Stimulated activated CD8-positive, alpha-beta memory T cell treated with anti-CD3 and anti-CD28 coated beads, Interleukin-7, amount 100 ng/mL, for 4 hours (primary cell): ENCODE data around the gene C13orf46.

Experiments used
- DNase-seq, 2 donors: peaks; one replicate each; pipeline ENCODE4 v3.0.0-alpha.2; 2020; ENCODE audit warnings: low read depth in 2 of 2

C13orf46 gene

DNA sequence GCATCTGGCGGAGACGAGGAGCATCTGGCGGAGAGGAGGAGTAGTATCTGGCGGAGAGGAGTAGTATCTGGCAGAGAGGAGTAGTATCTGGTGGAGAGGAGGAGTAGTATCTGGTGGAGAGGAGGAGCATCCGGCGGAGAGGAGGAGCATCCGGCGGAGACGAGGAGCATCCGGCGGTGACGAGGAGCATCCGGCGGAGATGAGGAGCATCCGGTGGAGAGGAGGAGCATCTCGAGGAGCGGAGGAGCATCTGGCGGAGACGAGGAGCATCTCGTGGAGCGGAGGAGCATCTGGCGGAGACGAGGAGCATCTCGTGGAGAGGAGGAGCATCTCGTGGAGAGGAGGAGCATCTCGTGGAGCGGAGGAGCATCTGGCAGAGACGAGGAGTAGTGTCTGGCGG, 18.6 kb downstream of the C13orf46 start:
- DNase-seq = no peak

DNA sequence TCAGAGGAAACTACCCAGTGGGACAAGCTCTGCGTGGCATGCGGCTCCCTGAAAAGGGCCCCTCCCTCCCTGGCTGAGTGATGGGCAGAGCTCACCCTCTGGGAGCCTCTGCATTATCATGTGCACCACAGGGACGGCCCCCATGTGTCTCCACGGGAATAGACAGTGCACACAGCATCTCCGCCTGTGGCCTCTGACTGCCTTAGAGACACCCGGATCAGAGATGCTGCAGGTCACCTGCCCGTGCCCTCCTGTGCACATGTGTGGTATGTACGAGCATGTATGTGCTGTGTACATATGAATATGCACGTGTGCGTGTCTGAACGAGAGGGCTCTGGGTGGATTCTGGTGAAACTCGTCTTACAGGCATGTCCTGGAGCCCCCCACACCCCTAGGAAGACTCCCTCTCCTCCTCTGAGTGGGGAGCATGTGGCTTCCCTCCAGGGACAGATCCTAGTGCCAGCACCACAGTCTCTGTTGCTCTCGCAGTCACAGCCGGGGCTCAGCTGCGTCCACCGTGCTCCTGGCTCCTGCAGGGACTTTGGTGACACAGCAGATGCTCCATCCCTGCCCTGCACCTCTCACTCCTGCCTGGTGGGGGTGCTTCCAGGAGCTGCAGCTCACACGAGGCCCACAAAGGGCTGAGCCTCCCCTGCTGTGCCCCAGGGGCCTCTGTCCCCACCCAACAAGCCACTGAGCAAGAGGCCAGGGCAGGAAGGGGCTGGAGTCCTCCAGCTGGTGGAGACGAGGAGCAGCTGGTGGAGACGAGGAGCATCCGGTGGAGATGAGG, 19.6 kb downstream of the C13orf46 start:
- no peak for DNase-seq

DNA sequence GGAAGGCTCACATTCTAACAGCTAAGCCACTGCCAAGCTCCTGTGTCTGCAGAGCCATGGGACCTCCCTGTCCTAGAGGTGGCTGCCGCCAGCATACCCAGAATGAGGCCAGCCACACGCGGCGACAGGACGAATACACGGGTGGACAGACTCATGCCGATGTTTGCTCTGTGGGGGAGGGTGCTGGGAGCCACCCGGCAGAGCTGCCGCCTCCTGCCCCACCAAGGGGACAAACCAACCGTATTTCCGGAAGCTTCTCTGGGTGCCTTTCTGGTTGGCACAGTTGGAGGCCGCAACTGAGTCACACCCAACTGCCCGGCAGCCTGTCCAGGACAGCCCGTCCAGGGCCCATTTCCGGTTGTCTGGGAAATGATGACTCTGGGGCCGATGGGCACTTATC, 20.3 kb downstream of the C13orf46 start:
- no peak for DNase-seq

DNA sequence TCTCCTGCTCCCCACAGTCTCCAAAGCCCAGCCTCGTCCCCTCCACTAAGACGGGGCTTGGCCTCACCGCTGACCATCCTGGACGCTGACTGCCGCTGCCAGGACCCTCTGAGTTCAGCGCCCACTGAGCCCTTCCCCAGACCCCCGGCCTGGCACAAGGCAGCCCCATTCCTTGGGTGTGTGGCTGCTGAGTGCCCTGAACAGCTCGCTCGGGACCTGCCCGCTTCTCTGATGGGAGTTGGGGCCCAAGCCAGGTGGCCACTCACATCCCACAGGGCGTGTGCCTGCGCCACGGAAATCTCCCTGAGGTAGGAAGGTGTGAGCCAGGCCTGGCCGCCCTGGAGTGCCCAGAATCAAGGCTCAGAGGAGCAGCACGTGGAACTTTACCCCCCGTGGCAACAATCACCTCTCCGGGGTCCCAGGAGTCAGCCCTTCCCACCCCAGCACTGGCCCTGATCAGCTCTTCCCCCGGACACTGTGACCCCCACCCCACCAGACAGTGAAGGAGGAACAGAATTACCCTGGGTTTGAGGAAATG, 20.8 kb downstream of the C13orf46 start:
- no peak for DNase-seq

DNA sequence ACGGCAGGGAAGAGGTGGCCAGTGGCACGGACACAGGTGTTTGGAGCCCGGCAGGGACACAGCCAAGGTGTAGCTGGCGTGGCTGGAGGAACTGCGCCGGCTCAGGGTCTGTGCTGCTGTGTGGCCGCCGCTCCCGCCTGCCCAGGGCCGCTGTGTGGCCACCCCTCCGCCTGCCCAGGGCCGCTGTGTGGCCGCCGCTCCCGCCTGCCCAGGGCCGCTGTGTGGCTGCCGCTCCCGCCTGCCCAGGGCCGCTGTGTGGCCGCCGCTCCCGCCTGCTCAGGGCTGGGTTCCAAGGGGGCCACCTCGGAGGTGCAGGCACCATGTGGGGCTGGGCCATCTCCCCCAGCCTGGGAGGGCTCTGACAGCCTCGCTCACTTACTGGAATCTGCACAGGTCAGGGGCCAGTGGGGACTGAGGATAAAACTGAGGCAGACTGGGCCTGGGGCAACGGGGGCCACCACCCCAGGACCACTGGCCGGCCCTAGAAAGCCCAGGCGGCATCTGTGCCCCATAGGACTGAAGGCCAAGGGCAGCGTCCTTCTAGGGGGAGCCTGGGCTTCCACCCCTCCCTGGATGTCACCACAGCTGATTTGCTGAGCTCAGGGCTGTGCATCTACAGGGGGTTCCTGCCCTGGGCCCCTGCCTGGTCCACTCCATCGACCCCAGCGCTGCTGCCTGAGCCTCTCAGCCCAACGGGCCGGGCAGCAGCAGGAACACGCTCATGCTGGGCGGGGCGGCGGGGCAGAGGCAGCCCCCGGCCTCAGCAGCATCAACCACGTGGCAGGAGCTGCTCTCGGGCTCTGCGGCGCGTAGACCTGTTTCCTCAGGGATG, 21.5 kb downstream of the C13orf46 start:
- no peak for DNase-seq

DNA sequence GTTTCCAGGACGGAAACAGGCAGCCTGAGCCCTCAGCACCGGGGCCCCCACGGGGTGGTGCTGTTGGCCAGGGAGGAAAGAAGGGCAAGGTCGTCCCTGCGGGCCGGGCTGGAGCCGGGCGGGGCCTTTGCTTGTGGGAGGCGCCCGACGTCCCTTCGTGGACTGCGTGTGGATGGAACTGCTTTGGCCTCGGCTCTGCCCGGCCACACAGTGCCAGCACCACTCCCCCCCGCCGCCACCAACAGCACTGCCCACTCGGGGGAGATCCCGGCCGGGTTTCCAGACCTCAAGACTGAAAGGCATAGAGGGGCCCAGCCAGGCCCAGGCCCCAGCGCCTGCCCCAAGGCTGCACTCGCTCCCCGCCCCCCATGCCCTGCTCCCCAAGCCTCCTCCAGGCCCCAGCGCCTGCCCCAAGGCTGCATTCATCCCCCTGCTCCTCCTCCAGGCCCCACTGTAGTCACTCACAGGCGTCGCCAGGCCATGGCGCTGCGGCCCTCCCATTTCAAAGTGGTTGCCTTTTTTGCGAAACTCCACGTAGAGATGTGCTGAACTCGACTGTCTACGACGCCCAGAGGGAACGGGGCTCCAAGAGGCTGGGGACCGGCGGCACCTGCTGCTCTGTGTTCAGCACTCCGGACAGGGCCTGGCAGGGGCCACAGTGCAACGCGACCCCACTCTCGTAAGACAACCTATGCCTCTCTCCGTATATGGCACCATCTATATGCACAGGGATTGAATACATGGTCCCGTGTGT, 22.5 kb downstream of the C13orf46 start:
- peak; percentile 12 to 22 for DNase-seq

DNA sequence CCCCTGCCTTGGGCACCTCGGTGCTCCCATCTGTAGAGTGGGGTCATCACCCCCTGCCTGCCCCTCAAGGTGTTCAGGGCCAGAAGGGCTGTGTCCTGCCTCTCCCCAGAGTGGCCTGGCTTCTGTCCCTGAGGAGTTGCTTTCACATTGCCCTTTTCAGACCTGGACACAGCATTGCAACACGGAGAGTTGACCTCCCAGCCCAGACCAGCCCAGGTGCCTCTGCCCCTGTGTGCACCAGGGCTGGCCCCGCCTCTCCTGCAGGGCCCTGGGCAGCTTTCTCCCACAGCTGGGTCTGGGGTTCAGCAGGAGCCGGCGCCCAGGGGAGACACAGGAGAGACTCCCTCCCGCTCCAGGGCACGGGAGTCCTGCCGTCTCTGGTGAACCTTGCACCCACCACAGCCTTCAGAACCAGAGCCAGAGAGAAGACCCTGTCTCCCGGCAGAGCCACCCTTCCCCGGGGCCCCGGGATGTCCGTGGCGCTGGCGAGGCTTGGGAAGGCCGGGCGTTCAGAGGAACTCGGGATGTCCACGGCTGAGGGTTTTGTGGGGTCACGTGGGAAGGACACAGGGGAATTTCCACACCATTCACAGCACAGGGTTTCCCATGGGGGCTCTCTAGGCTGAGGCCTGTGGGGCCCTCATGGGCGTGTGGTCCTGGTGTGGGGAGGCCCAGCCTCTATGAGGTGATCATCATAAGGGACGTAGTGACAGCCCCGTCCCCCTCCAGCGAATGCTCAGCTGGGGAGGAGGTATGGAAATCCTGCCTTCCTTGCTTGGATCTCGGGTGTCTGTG, 23.2 kb downstream of the C13orf46 start:
- DNase-seq = no peak

DNA sequence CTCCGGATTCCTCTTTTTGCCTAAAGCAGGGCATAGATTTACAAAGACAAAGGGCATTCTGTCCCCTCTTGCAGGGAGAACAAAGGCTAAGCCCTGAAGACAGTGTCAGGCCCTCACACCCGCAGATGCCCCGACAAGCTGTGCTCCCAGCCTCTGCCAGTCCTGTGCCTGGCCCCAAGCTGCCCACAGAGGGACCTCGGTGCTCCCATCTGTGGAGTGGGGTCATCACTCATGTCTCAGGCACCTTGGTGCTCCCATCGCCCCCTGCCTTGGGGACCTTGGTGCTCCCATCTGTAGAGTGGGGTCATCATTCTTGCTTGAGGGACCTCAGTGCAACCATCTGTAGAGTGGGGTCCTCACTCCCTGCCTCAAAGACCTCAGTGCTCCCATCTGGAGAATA, 24.3 kb downstream of the C13orf46 start:
- DNase-seq = no peak

DNA sequence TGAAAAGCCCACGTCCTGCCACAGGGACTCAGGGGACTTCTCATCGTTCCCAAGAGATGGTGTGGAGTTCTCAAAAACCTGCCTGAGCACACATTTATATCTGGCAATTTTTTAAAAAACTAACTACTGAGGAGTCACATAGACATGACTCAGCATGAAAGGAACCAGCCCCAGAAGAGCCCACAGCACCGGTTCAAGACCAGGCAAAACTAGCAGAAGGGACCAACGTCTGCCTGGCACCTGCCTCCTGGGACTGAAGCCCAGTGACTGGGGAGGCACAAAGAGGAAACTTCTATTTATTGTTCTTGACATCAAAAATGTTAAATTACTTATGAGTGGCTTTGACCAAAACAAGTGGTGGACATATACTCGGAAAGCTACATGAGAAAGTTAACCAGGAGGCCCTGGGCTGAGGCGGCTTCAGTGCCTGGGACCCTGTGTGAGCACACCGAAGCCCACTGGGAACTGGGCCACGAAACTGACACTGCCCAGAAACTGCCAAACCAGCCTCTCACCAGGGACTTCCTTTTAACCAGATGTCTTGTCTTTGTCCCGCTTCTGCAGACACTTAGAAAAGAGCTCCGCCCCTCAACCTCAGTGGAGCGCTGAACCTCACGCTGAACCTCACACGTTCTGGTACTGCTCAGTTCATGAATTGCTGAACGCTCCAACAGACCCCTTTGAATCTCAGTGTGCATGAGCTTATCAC, 25.7 kb downstream of the C13orf46 start:
- no peak for DNase-seq

DNA sequence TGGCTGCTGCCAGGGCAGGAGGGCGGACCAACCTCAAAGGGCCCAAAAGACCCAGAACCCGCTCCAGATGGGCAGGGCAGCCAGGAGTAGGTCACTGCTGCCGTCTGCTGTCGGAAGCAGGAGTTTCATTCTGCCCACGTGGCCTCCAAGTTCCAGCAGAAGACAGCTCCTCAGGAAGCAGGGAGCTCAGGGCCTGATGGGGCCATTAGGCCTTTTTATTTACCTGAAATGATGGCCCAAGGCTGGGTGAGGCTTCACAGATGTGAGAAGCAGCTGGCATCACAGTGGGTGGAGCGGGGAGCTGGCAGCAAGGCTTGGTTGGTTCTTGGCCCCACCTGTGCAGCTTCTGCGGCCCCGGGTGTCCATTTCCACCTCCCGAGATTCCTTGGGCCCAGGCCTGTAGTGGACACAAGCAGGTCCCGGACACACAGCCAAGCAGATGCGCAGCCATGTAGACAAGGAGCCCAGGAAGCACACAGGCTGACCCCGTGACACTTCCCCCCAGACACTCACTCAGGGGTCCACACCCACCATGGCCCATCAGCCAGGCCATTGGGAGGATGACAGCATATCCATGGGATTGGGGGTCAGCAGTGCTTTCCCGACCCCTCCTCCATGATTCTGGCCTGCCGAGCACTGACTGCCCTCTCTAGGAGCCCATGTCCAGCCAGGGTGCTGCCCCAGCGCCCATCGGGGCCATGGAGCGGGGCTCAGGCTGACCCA, 26.4 kb downstream of the C13orf46 start:
- DNase-seq = no peak

DNA sequence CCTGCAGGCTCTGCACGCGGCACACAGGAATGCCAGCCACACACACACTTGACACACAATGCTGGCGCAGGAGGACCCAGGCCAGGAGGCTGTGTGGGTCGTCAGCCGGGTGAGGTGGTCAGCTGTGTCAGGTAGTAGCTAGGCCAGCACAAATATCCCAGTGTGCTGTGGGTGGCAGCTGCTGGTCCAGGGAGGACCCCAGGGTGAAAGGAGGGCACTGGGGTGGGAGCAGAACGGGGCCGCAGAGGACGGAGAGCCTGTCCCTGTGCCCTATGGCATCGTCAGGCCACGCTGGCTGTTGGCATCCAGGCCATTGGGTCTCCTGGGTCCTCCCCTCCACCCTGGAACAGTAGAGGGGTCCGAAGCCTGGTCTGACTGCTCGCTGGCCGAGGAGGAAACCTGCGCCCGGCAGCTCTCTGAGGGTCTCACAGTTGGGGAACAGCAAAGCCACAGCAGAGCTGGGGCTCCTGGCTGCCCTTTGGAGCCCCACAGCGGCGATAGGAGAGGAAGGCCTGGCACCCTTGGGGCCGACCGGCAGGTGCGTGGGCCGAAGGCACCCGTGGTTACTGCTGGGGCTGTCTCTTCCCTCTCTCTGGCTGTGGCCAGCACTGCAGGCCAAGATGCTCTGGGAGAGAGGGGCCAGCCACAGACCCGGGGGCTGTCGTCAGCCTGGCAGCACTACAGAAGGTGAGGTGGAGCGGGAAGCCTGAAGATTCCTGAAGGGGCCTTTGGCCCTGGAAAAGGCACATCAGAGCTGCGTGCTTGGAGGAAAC, 27.3 kb downstream of the C13orf46 start:
- no peak for DNase-seq

DNA sequence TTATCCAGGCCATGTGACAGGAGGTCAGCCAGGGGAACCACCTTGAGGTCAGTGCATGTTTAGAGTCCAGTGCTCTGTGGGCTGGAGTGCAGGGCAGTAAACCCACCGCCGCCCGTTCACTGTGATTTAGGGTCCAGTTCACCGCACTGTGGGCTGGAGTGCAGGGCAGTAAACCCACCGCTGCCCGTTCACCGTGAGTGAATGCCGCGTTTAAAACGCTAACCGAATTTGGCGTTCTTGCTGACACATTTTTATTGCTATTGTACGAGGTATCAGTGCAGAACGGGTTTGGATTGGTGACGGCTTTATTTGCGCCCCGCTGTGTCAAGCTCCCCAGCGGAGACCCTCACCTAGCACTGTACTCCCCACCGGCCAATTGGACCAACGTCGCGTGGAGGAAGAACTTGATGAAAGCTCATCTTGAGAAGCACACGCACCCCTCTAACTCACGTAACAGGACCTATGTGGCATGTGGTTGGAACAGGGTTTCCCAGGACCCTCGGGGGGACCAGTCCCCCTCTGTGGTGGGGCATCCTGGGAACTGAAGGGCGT, 27.9 kb downstream of the C13orf46 start:
- no peak for DNase-seq

DNA sequence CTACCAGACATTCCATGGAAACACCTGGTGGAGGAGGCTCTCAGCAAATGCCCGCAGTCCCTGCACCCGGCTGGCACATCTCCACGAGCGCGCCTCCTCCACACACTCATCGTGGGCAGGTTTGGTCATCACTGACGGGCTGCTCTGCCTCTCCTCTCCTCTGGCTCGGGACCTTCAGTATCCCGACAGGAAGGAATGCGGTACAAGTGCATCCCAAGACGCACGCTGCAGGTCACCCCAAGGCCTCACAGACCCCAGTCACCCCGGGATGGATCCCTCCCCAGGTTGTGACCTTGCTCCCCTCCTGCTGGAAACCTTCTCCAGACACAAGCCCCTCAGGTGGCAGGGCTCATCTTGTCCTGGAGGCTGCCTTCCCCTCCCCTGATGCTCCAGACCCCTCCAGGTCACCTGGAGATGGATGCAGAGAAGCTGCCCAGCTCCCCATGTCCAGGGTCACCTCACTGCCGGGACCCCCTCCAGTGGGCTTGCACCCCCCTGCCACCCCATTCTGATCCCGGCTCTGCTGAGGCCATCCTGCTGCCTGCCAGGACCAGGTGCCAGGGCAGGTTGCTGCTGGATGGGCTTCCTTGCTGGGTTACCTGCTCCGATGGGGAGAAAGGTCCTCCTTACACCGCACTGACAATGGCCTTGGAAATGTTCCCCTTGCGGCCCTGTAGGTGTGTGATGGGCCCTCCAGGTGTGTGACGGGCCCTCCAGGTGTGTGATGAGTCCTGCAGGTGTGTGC, 29.9 kb downstream of the C13orf46 start:
- DNase-seq = no peak

DNA sequence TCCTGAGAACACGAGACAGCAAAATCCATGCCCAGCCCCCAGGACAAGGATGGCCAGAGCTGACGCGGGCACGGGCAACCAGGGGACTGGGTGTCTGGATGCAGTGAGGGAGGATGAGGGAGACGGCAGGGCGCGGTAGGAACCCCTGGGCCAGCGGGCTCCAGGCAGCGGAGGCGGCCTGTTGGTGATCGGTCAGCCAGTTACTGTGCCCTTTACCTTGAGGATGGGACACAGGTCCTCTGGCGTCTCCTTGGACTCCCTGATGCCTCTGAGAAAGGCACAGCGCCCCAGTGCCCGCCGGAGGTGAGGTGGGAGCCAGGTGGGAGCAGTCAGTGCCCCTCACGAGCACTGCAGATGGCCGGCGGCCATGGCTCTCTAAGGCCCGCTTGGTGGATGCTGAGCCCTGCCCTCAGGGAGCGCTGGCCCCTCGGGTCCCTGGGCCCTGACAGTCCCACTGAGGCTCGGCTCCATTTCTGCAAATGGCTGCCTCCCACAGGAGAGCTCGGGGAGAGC, 31.2 kb downstream of the C13orf46 start:
- DNase-seq = no peak

DNA sequence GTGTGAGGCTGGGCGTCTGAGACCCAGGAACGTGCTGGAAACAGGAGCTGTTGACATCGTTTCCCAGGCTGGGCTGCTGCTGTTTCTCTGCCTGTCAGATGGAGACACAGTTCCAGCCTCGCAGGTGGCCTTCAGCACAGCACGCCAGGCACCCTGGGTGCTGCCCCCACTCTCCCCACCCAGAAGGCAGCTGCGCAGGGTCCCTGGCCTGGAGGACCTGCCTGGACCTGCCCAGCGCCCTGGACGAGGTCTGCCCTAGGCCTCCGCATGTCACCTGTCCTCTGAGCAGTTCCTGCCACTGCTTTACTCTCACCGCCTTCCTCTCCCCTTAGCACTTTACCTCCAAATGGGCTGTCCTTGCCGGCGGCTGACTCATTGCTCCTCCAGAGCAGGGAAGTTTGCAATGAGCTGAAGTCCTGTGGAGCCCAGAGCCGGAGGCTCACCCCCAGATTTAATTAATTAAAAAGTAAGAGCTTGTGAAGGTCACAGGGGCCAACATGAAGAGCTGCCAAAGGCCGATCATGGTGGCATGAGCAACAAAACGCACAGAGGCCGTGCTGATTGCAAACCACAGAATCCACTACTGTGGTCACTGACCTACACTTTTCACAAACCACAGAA, 32.2 kb downstream of the C13orf46 start:
- no peak for DNase-seq

DNA sequence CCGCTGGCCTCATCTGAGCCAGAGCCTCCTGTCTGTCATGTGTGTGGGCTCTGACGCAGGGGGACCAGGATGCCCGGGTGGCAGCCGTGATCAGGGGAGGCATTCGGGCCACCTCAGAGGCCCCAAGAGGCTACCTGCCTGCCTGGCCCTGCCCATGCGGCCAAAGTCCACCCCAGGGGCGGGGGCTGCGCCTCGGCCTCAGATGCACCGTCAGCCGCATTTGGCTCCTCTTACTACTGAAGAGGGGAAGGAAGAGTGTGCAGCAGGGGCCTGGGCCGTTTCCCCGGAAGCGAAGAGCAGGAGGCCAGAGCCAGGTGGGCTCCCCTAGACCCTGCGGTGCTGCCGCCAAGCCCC, 34.0 kb downstream of the C13orf46 start:
- no peak for DNase-seq

DNA sequence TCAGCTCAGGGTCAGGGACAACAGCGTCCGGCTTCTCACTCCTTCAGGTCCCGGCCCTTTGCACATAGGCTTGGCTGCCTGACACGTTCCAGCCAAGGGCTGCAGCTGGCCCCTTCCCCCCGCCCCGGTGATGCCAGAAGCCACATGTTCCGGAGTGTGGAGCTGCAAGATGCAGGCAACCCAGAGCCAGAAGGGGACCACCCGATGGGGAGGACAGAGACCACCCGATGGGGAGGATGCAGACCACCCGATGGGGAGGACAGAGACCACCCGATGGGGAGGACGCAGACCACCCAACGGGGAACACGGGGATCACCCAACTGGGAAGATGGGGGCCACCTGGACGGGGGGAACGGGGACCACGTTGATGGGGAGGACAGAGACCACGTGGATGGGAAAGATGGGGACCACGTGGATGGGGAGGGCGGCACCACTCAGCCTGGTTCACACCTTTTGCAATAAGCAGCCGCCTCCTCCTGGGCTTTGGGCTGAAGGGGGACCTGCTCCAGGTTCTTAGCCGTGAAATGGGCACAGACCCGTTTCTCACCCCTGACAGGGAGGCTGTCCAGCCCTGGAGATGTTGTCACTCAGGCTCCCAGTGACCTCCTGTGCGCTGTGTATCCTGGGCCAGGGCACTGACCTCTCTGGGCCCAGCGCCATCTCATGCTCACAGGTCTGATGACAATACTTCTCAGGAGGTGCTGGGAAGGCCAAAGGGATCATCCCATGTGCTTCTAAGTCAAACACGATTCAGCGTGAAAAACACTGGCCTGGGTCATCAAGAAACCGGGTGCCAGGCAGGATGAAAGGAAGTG, 34.5 kb downstream of the C13orf46 start:
- no peak for DNase-seq
